Effector CD4-positive, alpha-beta T cell (primary cell): ENCODE data around the gene WNK2.

Source experiments
- DNase-seq: peaks from one replicate; pipeline ENCODE4 v3.0.0-alpha.2; 2020

Gene WNK2

GRCh38 chr9:93296889-93297480 is 113.0 kb downstream of the WNK2 start:
- no peak for DNase-seq

GRCh38 chr9:93297659-93298497 is 113.9 kb downstream of the WNK2 start:
- DNase-seq, result no peak

- DNase-seq, result no peak
Observed at GRCh38 chr9:93298498-93299417, 114.8 kb downstream of the WNK2 start.

GRCh38 chr9:93299418-93300174 is 115.7 kb downstream of the WNK2 start:
- DNase-seq, result no peak

GRCh38 chr9:93300175-93300572 is 116.2 kb downstream of the WNK2 start:
- DNase-seq, result no peak

GRCh38 chr9:93300585-93301081 is 116.7 kb downstream of the WNK2 start:
- DNase-seq, result no peak

- no peak for DNase-seq
Observed at GRCh38 chr9:93301291-93301811, 117.4 kb downstream of the WNK2 start.

GRCh38 chr9:93301911-93302541 is 118.1 kb downstream of the WNK2 start:
- DNase-seq, result no peak

- DNase-seq, result peak; percentile 45
Observed at GRCh38 chr9:93302586-93303257, 118.8 kb downstream of the WNK2 start.

- DNase-seq, result no peak
Observed at GRCh38 chr9:93303258-93303771, 119.4 kb downstream of the WNK2 start.

- no peak for DNase-seq
Observed at GRCh38 chr9:93303806-93304573, 120.1 kb downstream of the WNK2 start.

- no peak for DNase-seq
Observed at GRCh38 chr9:93304574-93305496, 120.9 kb downstream of the WNK2 start.

GRCh38 chr9:93305497-93306020 is 121.6 kb downstream of the WNK2 start:
- DNase-seq, result no peak

- DNase-seq, result no peak
Observed at GRCh38 chr9:93306081-93306480, 122.1 kb downstream of the WNK2 start.

GRCh38 chr9:93306579-93307091 is 122.7 kb downstream of the WNK2 start:
- no peak for DNase-seq

- no peak for DNase-seq
Observed at GRCh38 chr9:93307468-93308157, 123.7 kb downstream of the WNK2 start.

GRCh38 chr9:93308158-93308602 is 124.2 kb downstream of the WNK2 start:
- DNase-seq, result no peak

GRCh38 chr9:93308676-93309075 is 124.7 kb downstream of the WNK2 start:
- no peak for DNase-seq
